HG03354 (cell line): ENCODE measurements around the gene TMEM63A.
A peak's percentile ranks its signal among the peaks of the same experiment; 100 is the strongest.

Experiments used
- ATAC-seq: cut with Tn5 transposase; IDR thresholded peaks from one replicate; pipeline ENCODE4 v1.9.1; 2021; ENCODE audit warnings: mild to moderate bottlenecking; ENCODE audit not compliant: unreplicated experiment, poor library complexity, severe bottlenecking

Gene TMEM63A

DNA sequence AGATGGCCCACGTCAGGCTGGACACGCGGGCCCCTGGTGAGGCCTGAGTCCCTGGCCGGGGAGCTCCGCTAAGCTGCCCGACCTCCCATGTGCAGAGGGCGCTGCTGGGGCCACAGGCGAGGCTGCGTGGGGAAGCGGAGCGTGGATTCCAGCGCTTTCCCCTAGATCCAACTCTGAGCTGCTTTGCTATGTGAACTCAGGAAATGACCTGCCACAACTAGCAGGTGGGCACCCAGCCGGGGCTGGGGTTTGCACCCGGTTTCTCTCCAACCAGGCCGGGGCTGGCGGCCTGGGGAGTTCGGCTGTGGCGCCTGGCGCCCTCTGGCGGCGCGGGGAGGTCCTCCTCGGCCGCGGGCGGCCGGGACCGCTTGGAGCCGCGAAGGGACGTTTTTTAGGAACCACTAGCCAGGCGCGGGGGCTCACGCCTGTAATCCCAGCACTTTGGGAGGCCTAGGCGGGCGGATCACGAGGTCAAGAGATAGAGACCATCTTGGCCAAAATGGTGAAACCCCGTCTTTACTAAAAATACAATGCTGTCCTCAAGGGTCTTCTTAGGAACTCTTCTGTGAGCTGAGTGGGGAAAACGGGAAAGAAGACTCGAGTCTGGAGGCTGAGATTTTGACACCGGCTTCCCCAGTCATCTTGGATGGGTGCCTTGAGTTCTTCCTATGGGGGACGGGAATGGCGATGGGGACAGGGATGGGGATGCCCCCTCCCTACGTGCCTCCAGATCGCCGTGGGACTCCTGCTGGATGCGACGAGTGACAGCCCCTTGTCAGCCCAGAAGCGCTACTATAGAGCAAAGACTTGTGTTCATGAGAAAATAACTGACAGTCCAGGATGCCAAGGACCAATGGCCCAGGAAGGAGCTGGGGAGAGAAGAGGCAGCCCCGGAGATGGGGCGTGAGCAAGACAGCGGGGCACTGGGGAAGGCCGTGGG, 29.3 kb upstream of the TMEM63A start:
- peak; percentile 89 for ATAC-seq

DNA sequence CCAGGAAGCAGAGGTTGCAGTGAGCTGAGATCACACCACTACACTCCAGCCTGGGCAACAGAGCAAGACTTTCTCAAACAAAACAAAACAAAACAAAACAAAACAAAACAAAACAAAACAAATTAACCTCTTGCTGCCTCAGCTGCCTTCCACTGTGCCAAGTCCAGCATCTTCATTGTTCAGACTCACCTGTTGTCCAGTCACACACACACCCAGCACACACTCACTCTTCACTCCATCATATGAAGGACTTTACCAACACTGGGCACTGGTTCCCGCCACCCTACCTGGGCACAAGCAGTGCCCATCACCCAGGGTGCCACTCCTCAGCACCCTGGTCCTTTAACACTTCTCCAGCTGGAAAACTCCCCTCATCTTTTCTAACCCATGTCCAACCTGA, 27.3 kb upstream of the TMEM63A start:
- no peak for ATAC-seq

DNA sequence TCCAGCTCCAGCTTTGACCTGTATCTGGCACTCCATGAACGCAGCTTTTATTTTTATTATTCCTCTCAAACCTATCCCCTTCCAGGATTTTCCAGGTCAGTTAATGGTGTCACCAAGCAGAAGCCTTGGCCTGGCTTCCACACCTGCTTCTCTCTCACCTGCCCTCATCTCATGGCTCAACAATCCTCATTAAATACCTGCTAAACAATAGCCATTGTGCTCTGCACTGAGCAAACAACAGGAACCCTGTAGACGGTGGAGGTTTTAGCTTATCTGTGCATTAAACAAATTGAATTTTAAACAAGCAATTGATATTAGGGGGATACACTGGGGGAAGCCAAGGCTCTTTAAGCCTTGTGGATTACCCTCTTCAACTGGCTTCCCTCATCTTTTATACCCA, 26.6 kb upstream of the TMEM63A start:
- no peak for ATAC-seq

DNA sequence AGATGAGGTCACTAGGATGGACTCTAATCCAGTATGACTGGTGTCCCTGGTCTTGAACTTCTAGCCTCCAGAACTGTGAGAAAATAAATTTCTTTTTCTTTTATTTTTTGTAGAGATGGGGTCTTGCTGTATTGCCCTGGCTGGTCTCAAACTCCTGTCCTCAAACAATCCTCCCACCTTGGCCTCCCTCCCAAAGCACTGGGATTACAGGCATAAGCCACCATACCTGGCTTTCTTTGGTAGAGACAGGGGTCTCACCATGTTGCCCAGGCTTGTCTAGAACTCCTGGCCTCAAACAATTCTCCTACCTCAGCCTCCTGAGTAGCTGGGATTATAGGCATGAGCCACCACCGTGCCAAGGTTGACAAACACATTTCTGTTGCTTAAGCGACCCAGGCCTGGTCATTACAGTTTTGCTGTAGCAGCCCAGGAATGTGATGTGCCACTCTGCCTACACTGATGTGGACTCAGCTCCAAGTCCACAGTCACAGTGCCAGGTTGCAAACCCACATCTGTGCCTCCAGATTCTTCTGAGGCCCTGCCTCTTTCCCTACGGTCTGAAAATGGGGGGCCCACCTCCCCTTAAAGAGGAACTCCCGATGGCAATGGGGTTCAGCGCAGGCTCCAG, 25.9 kb upstream of the TMEM63A start:
- ATAC-seq, result no peak

DNA sequence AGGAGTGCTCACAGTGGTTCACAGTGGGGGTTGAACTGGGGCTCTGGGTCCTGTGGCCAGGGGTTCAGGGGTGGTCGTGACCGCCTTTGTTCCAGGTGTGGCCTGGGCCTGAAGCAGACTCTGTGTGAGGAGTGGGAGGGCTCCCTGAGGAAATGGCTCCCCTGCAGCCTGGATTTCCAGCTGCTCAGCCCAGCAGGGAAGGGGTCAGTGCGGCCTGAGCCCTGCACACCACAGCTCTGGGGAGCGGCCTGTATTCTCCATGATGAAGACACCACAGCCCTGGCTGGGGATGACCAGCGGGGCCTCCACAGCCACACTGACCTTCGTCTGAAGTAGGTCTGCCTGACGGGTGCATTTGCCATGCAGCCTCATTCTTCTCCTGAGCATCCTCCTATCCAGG, 25.2 kb upstream of the TMEM63A start:
- ATAC-seq, result no peak

DNA sequence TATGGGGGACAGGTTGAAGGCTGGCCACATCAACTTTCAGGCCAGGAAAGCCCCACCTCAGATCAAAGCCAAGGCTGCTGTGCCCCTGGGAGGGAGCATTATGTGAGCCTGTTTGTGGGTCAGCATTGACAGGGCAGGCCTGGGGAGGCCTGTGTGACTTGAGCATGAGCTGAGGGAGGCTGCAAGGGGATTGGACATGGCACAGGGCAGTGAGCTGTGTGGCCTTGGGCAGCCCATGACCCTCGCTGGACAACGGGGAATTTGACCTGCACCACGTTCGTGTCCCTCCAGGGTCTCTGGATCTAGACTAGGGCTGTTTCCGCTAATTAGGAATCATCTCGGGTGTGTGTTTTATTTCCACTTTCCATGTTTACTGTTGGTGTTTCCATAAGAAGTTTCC, 24.3 kb upstream of the TMEM63A start:
- ATAC-seq, result no peak

DNA sequence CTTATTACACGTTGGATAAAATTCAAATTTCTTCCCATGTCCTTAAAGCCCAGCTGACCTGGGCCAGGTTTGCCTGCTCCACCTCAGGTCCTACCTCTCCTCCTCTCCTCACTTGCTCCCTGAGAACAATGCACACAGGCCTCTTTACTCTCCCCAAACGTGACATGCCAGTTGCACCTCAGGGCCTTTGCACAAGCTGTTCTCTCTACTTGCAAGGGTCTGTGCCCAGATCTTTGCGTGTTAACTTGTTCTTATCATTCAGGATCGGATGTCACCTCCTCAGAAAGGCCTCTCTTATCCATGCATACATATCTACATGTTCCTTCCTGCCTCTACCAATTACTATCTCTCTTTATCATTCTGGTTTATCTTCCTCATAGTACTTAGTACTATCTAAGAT, 21.4 kb upstream of the TMEM63A start:
- no peak for ATAC-seq

DNA sequence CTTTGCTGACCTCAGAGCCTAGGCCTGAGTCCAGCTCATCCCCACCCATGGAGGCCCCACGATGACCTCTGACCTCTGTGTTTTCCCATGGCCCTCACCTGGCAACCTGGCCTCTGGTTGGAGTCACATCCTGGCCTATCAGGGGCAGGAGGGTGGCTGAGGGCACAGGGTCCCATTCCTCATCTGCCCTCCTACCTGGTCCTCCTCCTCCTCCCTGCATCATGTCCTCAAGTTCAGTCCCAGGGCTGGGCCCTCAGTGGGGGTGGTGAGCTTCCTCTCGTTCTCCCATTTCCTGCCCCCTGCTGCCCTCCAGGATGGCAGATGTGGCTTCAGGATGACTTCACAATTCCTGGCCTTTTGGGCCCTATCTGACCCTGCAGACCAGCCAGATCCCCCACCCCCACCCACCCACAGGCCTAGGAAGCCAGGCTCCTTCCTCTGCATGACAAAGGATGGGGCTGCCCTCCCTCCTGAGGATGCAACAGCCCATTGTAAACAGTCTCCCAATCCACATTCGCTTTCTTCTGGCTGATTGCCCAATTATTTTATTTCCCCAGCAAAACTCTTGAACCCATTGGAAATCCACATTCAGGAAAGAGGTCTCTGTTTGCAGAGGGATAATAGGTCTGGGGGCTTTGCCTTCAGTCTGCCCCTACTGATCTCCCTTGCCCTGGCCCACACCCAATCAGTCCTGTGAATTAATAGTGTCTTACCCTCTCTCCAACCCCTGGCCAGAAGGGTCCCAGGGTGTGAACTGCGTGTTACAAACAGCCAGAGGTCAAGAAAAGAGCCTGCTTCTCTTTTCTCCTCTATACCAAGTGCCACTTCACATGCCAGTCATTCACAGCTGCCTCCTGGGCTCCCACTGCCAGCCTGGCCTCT, 17.1 kb upstream of the TMEM63A start:
- no peak for ATAC-seq

DNA sequence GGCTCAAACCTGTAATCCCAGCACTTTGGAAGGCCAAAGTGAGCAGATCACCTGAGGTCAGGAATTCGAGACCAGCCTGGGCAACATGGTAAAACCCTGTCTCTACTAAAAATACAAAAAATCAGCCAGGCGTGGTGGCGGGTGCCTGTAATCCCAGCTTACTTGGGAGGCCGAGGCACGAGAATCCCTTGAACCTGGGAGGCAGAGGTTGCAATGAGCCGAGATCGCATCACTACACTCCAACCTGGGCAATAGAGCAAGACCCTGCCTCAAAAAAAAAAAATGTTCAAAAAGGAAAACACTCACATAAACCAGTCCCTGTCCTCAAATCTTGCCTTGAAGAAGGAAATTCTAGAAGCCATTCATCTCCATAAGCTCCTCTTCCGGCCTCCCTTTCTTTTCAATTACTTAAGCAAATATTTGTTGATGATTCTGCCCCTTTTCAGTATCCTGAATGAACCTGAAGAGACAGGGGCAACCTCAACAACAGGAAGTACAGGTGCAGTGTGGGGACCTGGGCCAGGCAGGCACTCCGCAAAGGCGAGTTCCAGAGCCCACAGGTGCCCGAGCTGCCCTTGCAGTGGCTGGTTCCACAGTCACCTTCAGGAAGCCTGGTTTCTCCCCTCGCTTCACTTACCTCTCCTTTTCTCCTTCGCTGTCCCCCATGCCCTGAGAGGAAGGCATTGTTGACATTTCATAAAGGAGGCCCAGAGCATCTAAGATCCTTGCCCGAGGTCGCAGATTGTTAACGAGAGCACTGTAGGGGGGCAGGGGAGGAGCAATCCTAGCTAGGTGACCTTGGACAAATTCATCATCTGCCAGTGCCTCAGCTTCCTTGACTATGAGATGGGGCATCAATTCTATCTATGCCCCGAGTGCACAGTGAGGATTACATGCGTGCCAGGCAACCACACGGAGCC, 15.7 kb upstream of the TMEM63A start:
- no peak for ATAC-seq

DNA sequence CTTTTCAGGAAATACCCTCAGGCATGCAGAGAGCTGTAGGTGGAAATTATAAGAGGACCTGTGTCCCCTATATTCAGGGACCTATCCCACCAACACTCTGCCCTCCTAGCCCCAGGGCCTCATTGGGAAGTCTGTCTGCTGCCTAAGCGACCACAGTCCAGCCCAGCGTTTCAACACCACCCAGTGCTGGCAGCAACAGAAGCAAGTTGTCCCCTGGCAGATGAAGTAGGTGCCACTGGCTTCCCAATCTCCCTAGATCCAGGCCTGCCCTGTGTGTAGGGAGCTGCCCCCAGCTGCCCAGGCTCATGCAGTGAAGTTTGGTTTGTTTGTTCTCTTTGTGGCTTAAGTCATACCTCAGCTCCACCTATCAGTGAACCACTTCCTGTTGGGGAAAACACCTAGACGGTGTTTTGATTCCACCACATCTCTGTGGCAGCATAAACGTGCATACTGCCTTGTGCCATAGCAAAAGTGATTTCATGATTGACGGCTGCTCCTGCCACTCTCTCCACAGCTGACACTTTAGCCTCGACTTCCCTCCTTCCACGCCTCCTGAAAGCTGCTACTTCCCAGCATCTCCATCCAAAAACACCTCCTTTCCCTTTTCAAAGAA, 14.9 kb upstream of the TMEM63A start:
- peak; percentile 100 for ATAC-seq

DNA sequence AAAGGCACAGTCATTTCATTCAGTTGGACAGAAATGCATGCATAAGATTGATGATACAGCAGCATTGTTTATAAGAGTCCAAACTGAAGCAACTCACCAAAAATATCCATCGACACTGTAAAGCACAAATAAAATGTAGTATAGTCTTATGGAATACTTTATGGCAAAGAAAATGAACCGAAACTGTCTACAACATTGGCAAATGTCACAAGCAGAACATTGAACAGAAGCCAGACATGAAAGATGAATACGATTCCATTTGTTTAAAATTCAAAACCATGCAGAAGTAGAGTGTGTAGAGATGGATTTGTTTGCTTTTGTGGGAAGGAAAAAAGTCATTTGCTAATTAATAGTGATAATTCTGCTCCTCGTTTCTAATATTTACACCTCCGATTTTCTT, 14.3 kb upstream of the TMEM63A start:
- ATAC-seq, result no peak

DNA sequence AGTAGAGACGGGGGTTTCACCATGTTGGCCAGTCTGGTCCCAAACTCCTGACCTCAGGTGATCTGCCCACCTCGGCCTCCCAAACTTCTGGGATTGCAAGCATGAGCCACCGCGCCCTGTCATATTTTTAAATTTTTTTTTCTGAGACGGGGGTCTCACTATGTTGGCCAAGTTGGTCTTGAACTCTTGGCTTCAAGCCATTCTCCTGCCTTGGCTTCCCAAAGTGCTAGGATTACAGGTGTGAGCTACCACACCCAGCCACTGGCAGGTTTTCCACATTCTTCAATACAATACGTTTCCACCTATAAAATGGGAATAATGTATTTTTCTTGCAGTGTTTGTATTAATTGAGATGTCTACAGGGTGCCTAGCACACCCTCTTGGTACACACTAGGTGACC, 10.1 kb upstream of the TMEM63A start:
- no peak for ATAC-seq

DNA sequence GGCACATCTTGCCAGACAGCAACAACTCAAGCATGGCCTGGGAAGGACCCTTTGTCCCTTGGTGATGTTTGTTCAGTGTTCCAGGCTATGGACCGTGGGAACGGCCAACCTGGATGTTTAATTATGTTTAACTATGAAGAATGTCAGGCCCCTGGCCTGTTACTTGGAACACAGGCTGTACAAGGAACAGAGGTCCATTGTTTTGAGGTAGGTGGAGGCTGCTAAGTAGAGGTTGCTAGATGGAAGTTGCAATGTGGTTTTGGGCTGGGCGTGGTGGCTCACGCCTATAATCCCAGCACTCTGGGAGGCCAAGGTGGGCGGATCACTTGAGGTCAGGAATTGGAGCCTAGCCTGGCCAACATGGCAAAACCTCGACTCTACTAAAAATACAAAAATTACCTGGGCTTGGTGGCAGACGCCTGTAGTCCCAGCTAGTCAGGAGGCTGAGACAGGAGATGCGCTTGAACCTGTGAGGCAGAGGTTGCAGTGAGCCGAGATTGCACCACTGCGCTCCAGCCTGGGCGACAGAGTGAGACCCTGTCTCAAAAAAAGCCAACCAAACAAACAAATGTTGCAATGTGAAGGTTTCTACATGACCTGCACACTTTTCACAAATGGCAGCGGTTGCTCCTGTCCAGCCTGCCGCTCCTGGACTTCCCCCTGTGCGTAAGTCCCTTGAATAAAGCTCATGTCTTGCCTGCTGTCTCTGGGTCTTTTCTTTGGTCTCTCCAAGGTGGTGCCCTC, 9.2 kb upstream of the TMEM63A start:
- no peak for ATAC-seq

DNA sequence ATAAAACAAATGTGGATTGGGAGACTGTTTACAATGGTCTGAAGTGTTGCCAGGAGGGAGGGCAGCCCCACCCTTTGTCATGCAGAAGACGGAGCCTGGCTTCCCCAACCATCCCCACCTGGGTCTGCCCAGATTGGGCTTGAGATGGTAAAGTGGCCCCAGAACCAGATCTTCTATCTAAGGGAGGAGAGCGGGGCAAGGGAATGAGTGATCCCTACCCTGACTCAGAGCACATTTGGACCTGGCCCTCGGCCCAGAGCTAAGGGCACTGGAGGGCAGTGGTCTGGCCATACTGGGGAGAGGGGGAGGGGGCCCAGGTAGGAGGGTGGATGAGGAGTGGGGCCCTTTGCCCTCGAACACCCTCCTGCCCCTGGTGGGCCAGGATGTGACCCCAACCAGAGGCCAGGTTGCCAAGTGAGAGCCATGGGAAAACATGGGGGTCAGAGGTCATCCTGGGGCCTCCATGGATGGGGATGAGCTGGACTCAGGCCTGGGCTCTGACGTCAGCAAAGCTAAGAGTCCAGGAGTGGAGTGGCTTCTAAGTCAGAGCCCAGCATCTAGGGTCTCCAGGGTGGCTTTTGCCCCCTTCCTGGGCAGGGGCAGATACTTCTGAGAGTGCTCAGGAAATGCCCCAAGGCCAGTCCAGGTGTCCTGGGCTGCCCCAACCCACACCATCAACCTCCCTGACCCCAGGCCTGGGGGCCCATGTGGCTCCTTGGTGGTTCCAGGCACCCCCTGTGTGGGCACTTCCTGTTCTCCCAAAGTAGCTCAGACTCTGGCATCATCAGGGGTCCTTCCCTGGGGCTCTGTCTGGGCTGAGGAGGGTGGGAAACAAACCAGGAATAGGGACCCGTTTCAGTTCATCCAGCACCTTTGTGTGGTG, 8.4 kb upstream of the TMEM63A start:
- no peak for ATAC-seq

DNA sequence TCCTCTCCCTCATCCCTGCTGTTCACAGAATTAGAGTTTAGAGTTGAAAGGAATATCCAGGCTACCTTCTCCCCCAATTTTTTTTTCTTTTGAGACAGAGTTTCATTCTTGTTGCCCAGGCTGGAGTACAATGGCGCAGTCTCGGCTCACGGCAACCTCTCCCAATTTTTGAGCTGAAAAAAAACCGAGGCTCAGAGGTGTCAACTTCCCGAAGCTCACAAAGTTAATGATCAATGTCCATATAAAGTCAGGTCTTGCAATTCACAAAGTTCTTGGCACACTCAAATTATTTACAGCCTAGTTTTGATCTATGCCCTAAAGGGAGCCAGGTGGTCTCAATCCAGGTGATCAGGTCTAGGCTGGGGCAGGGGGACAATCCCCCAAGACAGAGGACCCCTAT, 7.6 kb upstream of the TMEM63A start:
- ATAC-seq, result no peak

DNA sequence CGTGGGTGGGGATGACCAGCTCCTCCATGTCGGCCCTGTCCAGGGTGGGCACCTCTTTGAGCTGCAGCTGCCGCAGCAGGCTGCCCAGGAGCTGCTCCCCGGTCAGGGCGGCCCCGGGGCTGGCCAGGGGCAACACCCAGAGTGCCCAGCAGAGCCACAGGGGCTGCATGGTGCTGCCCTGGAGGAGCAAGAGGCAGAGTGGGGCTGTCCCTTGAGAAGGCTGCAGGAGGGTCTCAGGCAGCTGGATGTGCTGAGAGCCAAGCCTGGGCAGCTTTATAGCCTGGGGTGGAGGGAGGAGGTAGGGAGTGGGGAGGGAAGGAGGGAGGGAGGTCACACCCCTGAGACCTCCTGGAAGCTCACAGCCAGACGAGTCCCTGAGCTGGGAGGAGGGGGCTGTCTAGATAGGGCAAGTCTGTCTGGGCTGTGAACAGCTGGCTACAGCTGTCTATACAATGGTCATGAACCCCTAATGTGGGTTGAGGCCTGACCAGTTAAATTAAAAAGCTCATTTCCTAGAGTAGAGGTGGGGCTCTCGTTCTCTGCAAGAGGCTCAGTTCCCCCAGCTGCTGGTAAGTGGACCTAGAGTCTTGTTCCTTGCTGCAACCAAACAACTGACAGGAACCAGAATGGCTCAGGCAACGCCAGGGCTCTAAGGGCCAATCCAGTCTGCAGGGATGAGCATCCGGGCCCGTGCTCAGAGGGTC, 6.9 kb upstream of the TMEM63A start, which contains the start of gene LEFTY1:
Gene LEFTY1 (minus strand): TSS at position 249 of the 704 bp plus-strand sequence. CDS start 80 bp downstream, at position 169.
- ATAC-seq, result no peak
